Karpas-422 (cell line): ENCODE measurements around the gene VWA8. TPM values are rescaled to one million over a fixed set of nuclear protein-coding genes. Genes with fewer than 3 reads are reported as not detected.

Experiments used
- DNase-seq: peaks from one replicate; pipeline ENCODE4 v3.0.0-alpha.2; 2015
- H2AFZ ChIP-seq: fragments of 200-600 bp; sonication (generic); 2 replicates; pipeline ENCODE4 v1.6.1; 2014; ENCODE audit warnings: antibody characterized with exemption, low read length, mixed read lengths
- H3K27ac ChIP-seq: fragments of 200-600 bp; sonication (generic); 2 replicates; pipeline ENCODE4 v1.5.1; 2014; ENCODE audit warnings: mild to moderate bottlenecking, low read length, moderate library complexity
- H3K27me3 ChIP-seq: fragments of 200-600 bp; sonication (generic); 2 replicates; pipeline ENCODE4 v1.6.1; 2014; ENCODE audit warnings: low read length, mixed read lengths
- H3K36me3 ChIP-seq: fragments of 200-600 bp; sonication (generic); 2 replicates; pipeline ENCODE4 v1.6.1; 2014; ENCODE audit warnings: low read length, mixed read lengths; ENCODE audit not compliant: insufficient read depth
- H3K4me1 ChIP-seq: fragments of 200-600 bp; sonication (generic); 2 replicates; pipeline ENCODE4 v1.6.1; 2014; ENCODE audit warnings: mild to moderate bottlenecking, low read length, mixed read lengths
- H3K4me2 ChIP-seq: fragments of 200-600 bp; sonication (generic); 2 replicates; pipeline ENCODE4 v1.6.1; 2014; ENCODE audit warnings: low read length, low read depth, mild to moderate bottlenecking; ENCODE audit not compliant: poor library complexity, severe bottlenecking
- H3K4me3 ChIP-seq: fragments of 200-600 bp; sonication (generic); 2 replicates; pipeline ENCODE4 v1.5.1; 2014; ENCODE audit warnings: mild to moderate bottlenecking, antibody characterized with exemption, low read length, mixed read lengths
- H3K79me2 ChIP-seq: fragments of 200-600 bp; sonication (generic); 2 replicates; pipeline ENCODE4 v1.6.1; 2014; ENCODE audit warnings: mild to moderate bottlenecking, low read length, mixed read lengths
- H3K9ac ChIP-seq: fragments of 200-600 bp; sonication (generic); 2 replicates; pipeline ENCODE4 v1.6.0; 2014; ENCODE audit warnings: low read length
- H3K9me2 ChIP-seq: fragments of 200-600 bp; sonication (generic), shearing (Covaris generic); replicated peaks from 2 replicates; pipeline ENCODE4 v1.6.0; 2014; ENCODE audit warnings: mild to moderate bottlenecking, low read length, moderate library complexity; ENCODE audit not compliant: insufficient read depth
- H3K9me3 ChIP-seq: fragments of 300-700, 200-600 bp; sonication (generic); 2 replicates; pipeline ENCODE4 v1.6.1; 2014; ENCODE audit warnings: low read length, mixed read lengths
- H4K20me1 ChIP-seq: fragments of 200-600 bp; sonication (generic); 2 replicates; pipeline ENCODE4 v1.6.1; 2014; ENCODE audit warnings: mild to moderate bottlenecking, antibody characterized with exemption, low read length, low read depth; ENCODE audit not compliant: insufficient read depth
- total RNA-seq: library from RNA; depleted of rRNA; stranded (reverse); fragments of >200 nt; shearing (Covaris generic); gene quantifications from 2 replicates; pipeline ENCODE4 v1.2.3, GENCODE V29; 2014; ENCODE audit warnings: low replicate concordance; rRNA removed

The VWA8 gene
- total RNA-seq: 23.8 and 35.7 TPM in 2 replicates

GRCh38 chr13:41960637-41961465, at the start of gene VWA8:
Gene VWA8, minus strand, starts transcription at chr13:41961109. Its CDS starts 94 bp downstream, at chr13:41961015.
- peak within 1 kb of the TSS; percentile 99 for H2AFZ ChIP-seq
- H3K9ac ChIP-seq: peak within 1 kb of the TSS; percentile 91
- H3K9me3 ChIP-seq: no peaks in the 10 kb centered on the region
- peaks cover 41% of the 10 kb centered on the region for H3K4me1 ChIP-seq
- peak within 1 kb of the TSS; percentile 90 for H3K4me3 ChIP-seq
- no peaks in the 10 kb centered on the region for H3K36me3 ChIP-seq
- H3K9me2 ChIP-seq: no peaks in the 10 kb centered on the region
- no peaks in the 10 kb centered on the region for H3K27me3 ChIP-seq
- DNase-seq: peak; percentile 95
- peaks cover 50% of the 10 kb centered on the region for H3K79me2 ChIP-seq
- peak within 1 kb of the TSS; percentile 38; the same call in 1 of the 2 replicates for H3K27ac ChIP-seq
- H4K20me1 ChIP-seq: no peaks in the 10 kb centered on the region; the same call in 1 of the 2 replicates
- H3K4me2 ChIP-seq: peak within 1 kb of the TSS; percentile 92

- H3K36me3 ChIP-seq: no peaks in the 10 kb centered on the region
- H3K4me1 ChIP-seq: no peaks in the 10 kb centered on the region
- no peaks in the 10 kb centered on the region for H4K20me1 ChIP-seq
- H3K9ac ChIP-seq: no peak overlapping the region
- no peak overlapping the region for H3K4me2 ChIP-seq
- H3K27ac ChIP-seq: no peak overlapping the region
- H3K9me3 ChIP-seq: no peaks in the 10 kb centered on the region
- DNase-seq: no peak
- H3K9me2 ChIP-seq: no peaks in the 10 kb centered on the region
- no peak overlapping the region for H2AFZ ChIP-seq
- H3K79me2 ChIP-seq: no peaks in the 10 kb centered on the region
- H3K27me3 ChIP-seq: no peaks in the 10 kb centered on the region
- H3K4me3 ChIP-seq: no peak overlapping the region
Observed at GRCh38 chr13:42009057-42009456, 48.1 kb upstream of the VWA8 start.

DNA sequence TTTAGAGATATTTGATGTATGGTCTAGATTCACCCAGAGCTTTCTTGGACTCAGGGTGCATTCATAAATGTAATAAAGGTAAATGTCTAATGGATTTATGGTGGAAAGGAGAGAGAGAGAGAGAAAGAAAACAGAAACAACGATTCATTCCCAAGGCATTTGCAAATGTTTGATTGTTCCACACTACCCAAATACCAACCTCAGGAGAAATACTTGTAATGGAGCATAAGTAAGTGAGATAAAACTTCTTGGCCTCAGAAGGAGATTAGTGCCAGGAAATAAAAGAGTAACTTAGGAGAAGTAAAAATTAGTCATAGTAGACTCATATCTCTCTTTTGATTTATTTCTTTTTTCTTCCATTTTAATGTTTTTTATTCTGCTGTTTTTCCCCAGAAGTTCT, 46.9 kb upstream of the VWA8 start:
- H3K9ac ChIP-seq: no peak overlapping the region
- no peak for DNase-seq
- no peaks in the 10 kb centered on the region for H3K9me2 ChIP-seq
- no peaks in the 10 kb centered on the region for H4K20me1 ChIP-seq
- no peaks in the 10 kb centered on the region for H3K79me2 ChIP-seq
- no peaks in the 10 kb centered on the region for H3K36me3 ChIP-seq
- H2AFZ ChIP-seq: no peak overlapping the region
- H3K9me3 ChIP-seq: no peaks in the 10 kb centered on the region
- no peak overlapping the region for H3K4me3 ChIP-seq
- no peaks in the 10 kb centered on the region for H3K4me1 ChIP-seq
- H3K27ac ChIP-seq: no peak overlapping the region
- no peak overlapping the region for H3K4me2 ChIP-seq
- H3K27me3 ChIP-seq: no peaks in the 10 kb centered on the region

- Histone ChIP-seq H3K4me1 (no peaks in the 10 kb centered on the region), H3K27ac (no peak overlapping the region), H3K79me2 (no peaks in the 10 kb centered on the region), H2AFZ (no peak overlapping the region), H3K9me2 (no peaks in the 10 kb centered on the region), H3K27me3 (no peaks in the 10 kb centered on the region), H3K9me3 (no peaks in the 10 kb centered on the region), H3K36me3 (no peaks in the 10 kb centered on the region), H3K4me2 (no peak overlapping the region), H3K4me3 (no peak overlapping the region), H4K20me1 (no peaks in the 10 kb centered on the region), H3K9ac (no peak overlapping the region)
- no peak for DNase-seq
Observed at GRCh38 chr13:42002066-42002465, 41.2 kb upstream of the VWA8 start.

DNA sequence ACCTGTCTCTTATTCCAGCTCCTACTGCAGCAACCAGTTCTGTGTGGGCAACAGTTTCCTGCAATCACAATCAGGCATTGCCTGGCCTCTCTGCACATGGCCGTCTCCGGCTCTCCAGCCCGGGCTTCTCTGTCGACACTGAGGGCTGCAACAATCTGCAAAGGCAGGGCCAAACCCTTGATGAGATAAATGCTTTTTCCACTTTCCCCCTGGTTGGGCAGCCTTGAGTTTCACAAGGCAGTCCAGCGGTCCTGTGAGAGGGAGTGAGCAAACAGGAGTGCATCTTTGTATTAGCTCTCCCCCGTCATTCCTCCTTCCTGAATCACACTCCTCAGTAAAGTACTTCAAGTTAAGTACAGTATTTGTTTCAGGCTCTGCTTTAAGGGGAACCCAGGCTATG, 40.7 kb upstream of the VWA8 start:
- no peaks in the 10 kb centered on the region for H3K9me2 ChIP-seq
- H4K20me1 ChIP-seq: no peaks in the 10 kb centered on the region
- no peak overlapping the region for H3K9ac ChIP-seq
- H2AFZ ChIP-seq: no peak overlapping the region
- no peaks in the 10 kb centered on the region for H3K79me2 ChIP-seq
- H3K36me3 ChIP-seq: no peaks in the 10 kb centered on the region
- no peaks in the 10 kb centered on the region for H3K9me3 ChIP-seq
- no peaks in the 10 kb centered on the region for H3K27me3 ChIP-seq
- H3K4me2 ChIP-seq: no peak overlapping the region
- DNase-seq: no peak
- no peaks in the 10 kb centered on the region for H3K4me1 ChIP-seq
- H3K4me3 ChIP-seq: no peak overlapping the region
- H3K27ac ChIP-seq: no peak overlapping the region

GRCh38 chr13:42000846-42001245, 39.9 kb upstream of the VWA8 start:
- no peak overlapping the region for H3K4me3 ChIP-seq
- H3K27me3 ChIP-seq: no peaks in the 10 kb centered on the region
- H3K36me3 ChIP-seq: no peaks in the 10 kb centered on the region
- no peak overlapping the region for H3K9ac ChIP-seq
- no peaks in the 10 kb centered on the region for H4K20me1 ChIP-seq
- no peak overlapping the region for H3K27ac ChIP-seq
- H3K79me2 ChIP-seq: no peaks in the 10 kb centered on the region
- H3K4me2 ChIP-seq: no peak overlapping the region
- H3K9me3 ChIP-seq: no peaks in the 10 kb centered on the region
- H3K4me1 ChIP-seq: no peaks in the 10 kb centered on the region
- DNase-seq: no peak
- H3K9me2 ChIP-seq: no peaks in the 10 kb centered on the region
- no peak overlapping the region for H2AFZ ChIP-seq

GRCh38 chr13:41997396-41997795, 36.5 kb upstream of the VWA8 start:
- no peak for DNase-seq
- no peak overlapping the region for H3K9ac ChIP-seq
- H3K9me2 ChIP-seq: no peaks in the 10 kb centered on the region
- no peaks in the 10 kb centered on the region for H3K4me1 ChIP-seq
- H3K27me3 ChIP-seq: no peaks in the 10 kb centered on the region
- no peaks in the 10 kb centered on the region for H3K36me3 ChIP-seq
- H3K4me3 ChIP-seq: no peak overlapping the region
- no peak overlapping the region for H3K27ac ChIP-seq
- H4K20me1 ChIP-seq: no peaks in the 10 kb centered on the region
- no peaks in the 10 kb centered on the region for H3K79me2 ChIP-seq
- H3K4me2 ChIP-seq: no peak overlapping the region
- H2AFZ ChIP-seq: no peak overlapping the region
- H3K9me3 ChIP-seq: no peaks in the 10 kb centered on the region

- Histone ChIP-seq H3K27me3 (no peaks in the 10 kb centered on the region), H3K4me2 (no peak overlapping the region), H2AFZ (0 out of 2 replicates have a peak overlapping the region, but pooled peaks have one; percentile 41), H3K9me2 (no peaks in the 10 kb centered on the region), H4K20me1 (no peaks in the 10 kb centered on the region), H3K27ac (no peak overlapping the region), H3K79me2 (no peaks in the 10 kb centered on the region), H3K9ac (no peak overlapping the region), H3K9me3 (no peaks in the 10 kb centered on the region), H3K4me1 (no peaks in the 10 kb centered on the region), H3K4me3 (no peak overlapping the region), H3K36me3 (no peaks in the 10 kb centered on the region)
- no peak for DNase-seq
Observed at GRCh38 chr13:41995946-41996345, 35.0 kb upstream of the VWA8 start.
